B cell (primary cell): Measurements from ENCODE around the gene UNC119. TPM values are rescaled to one million over a fixed set of nuclear protein-coding genes. Genes with fewer than 3 reads are reported as not detected.

Experiments used
- ATAC-seq: fragments of 200-7000 bp; cut with Tn5 transposase; one replicate; pipeline ENCODE4 v1.10.0; 2021; ENCODE audit warnings: low read depth, mild to moderate bottlenecking, moderate number of reproducible peaks, moderate library complexity
- CTCF ChIA-PET: fragments of 350-600 bp; sonication (Branson Sonifier 250); formaldehyde crosslinking; loops from one replicate; lab custom pipeline; 2021; ENCODE audit warnings: antibody characterized with exemption, inconsistent platforms; lab: Charles Lee
- POLR2A ChIA-PET: fragments of 350-600 bp; sonication (Branson Sonifier 250); formaldehyde crosslinking; loops from one replicate; lab custom pipeline; 2021; ENCODE audit warnings: antibody characterized with exemption; lab: Charles Lee
- DNase-seq: peaks from one replicate; pipeline ENCODE4 v3.0.0; 2013
- H2AFZ ChIP-seq: 2 replicates; pipeline ENCODE4 v1.6.1; 2012; ENCODE audit warnings: mild to moderate bottlenecking, low read depth, low read length; ENCODE audit not compliant: insufficient read depth, poor library complexity, severe bottlenecking
- H3K27ac ChIP-seq, 2 donors: 1 replicate in 1 of 2; 2 replicates in 1 of 2; pipeline ENCODE4 v1.5.1; 2012 to 2013; ENCODE audit warnings: low read length in 2 of 2, mild to moderate bottlenecking in 2 of 2, moderate library complexity in 1 of 2
- H3K27me3 ChIP-seq, 4 experiments: fragments of 200-600 bp in 1 of 4; sonication (generic) in 1 of 4; replicated peaks in 1 of 4; 1 replicate in 2 of 4; 2 replicates in 2 of 4; pipeline versions ENCODE4 v1.6.1 to v1.7.0; 2013 to 2016; ENCODE audit warnings: low read length in 3 of 4, mild to moderate bottlenecking in 2 of 4, mixed read lengths in 1 of 4, moderate library complexity in 1 of 4; ENCODE audit not compliant: insufficient read depth in 4 of 4, control insufficient read depth in 3 of 4; ENCODE audit errors: control extremely low read depth in 1 of 4
- H3K36me3 ChIP-seq, 2 experiments: replicated peaks in 1 of 2; 1 replicate in 1 of 2; 2 replicates in 1 of 2; pipeline versions ENCODE4 v1.6.1 to v1.7.1; 2013; ENCODE audit warnings: low read length in 1 of 2; ENCODE audit not compliant: insufficient read depth in 2 of 2, control insufficient read depth in 1 of 2; ENCODE audit errors: control extremely low read depth in 1 of 2, extremely low read depth in 1 of 2
- H3K4me1 ChIP-seq, 2 donors: fragments of 200-600 bp in 1 of 2; sonication (generic) in 1 of 2; 1 replicate in 1 of 2; 2 replicates in 1 of 2; pipeline versions ENCODE4 v1.5.1 to v1.6.1; 2013 to 2017; ENCODE audit warnings: low read length in 2 of 2; ENCODE audit not compliant: control insufficient read depth in 2 of 2, insufficient read depth in 2 of 2
- H3K4me2 ChIP-seq: replicated peaks from 2 replicates; pipeline ENCODE3; 2012; ENCODE audit warnings: mild to moderate bottlenecking, low read depth, low read length; ENCODE audit not compliant: poor library complexity, severe bottlenecking
- H3K4me3 ChIP-seq, 5 experiments: fragments of 200-600 bp in 1 of 5; sonication (generic) in 1 of 5; 1 replicate in 3 of 5; 2 replicates in 2 of 5; pipeline versions ENCODE4 v1.5.1 to v1.7.0; 2011 to 2016; ENCODE audit warnings: low read length in 4 of 5, mild to moderate bottlenecking in 4 of 5, low read depth in 2 of 5, control low read depth in 1 of 5, moderate library complexity in 1 of 5; ENCODE audit not compliant: insufficient read depth in 1 of 5; ENCODE audit errors: control extremely low read depth in 1 of 5, extremely low read depth in 1 of 5
- H3K79me2 ChIP-seq: fragments of 200-600 bp; sonication (generic); one replicate; pipeline ENCODE4 v1.6.0; 2016; ENCODE audit warnings: low read length; ENCODE audit not compliant: control insufficient read depth, insufficient read depth
- H3K9ac ChIP-seq: fragments of 200-600 bp; sonication (generic); 2 replicates; pipeline ENCODE4 v1.6.1; 2017; ENCODE audit warnings: mild to moderate bottlenecking, low read length, moderate library complexity
- H3K9me3 ChIP-seq, 3 donors: one replicate each; pipeline versions ENCODE4 v1.6.1 to v1.7.1; 2013; ENCODE audit warnings: low read length in 2 of 3; ENCODE audit not compliant: control insufficient read depth in 2 of 3, insufficient read depth in 1 of 3; ENCODE audit errors: control extremely low read depth in 1 of 3
- H4K20me1 ChIP-seq: 2 replicates; pipeline ENCODE4 v1.6.0; 2012; ENCODE audit warnings: mild to moderate bottlenecking, low read length; ENCODE audit not compliant: insufficient read depth, control insufficient read depth, poor library complexity, severe bottlenecking
- H3K27ac Mint-ChIP-seq: one replicate; pipeline ENCODE4 v1.8.0; 2021; ENCODE audit warnings: mixed read lengths
- H3K27me3 Mint-ChIP-seq: one replicate; pipeline ENCODE4 v1.8.0; 2021; ENCODE audit warnings: mixed read lengths
- H3K4me1 Mint-ChIP-seq: one replicate; pipeline ENCODE4 v1.8.0; 2021; ENCODE audit warnings: mixed read lengths
- H3K4me3 Mint-ChIP-seq: one replicate; pipeline ENCODE4 v1.8.0; 2021; ENCODE audit warnings: mixed read lengths
- H3K9me3 Mint-ChIP-seq: one replicate; pipeline ENCODE4 v1.8.0; 2022; ENCODE audit warnings: mixed read lengths; ENCODE audit not compliant: insufficient read depth
- CTCF ChIP-seq: fragments of 200-600 bp; IDR thresholded peaks from one replicate; pipeline ENCODE4 v1.8.0; 2022; ENCODE audit warnings: antibody characterized with exemption, mild to moderate bottlenecking
- EZH2 ChIP-seq: IDR thresholded peaks from 2 replicates; pipeline ENCODE4 v1.6.1; 2012; ENCODE audit warnings: borderline replicate concordance, low read depth, mild to moderate bottlenecking, moderate library complexity, low read length; ENCODE audit not compliant: insufficient read depth, poor library complexity, severe bottlenecking
- WGBS: methylation state at CpG from one replicate; pipeline ENCODE4 v1.1.5; 2013; ENCODE audit warnings: missing lambda C conversion rate; ENCODE audit not compliant: insufficient coverage; 5-methylcytosine and 5-hydroxymethylcytosine counted together
- intact Hi-C: fragments of 100-400 bp; cut with micrococcal nuclease; formaldehyde crosslinking; loops from one replicate; pipeline ENCODE4 v1.10.0; 2022
- polyA plus RNA-seq: library from polyadenylated mRNA; depleted of rRNA; stranded (reverse); fragments of >200 nt; gene quantifications from 2 replicates; pipeline ENCODE4 v1.2.3, GENCODE V29; 2012
- total RNA-seq, 2 donors: library from RNA; stranded (reverse); fragments of 120-200 nt in 1 of 2; gene quantifications; 1 replicate in 1 of 2; 2 replicates in 1 of 2; pipeline versions ENCODE4 v1.2.3 to v1.2.4, GENCODE V29; 2013 to 2022

Gene UNC119
- total and polyA plus RNA-seq, 2 donors (not counting 1 experiment from before 2014, with no cell fraction given) = 75.3 to 174 TPM

DNA sequence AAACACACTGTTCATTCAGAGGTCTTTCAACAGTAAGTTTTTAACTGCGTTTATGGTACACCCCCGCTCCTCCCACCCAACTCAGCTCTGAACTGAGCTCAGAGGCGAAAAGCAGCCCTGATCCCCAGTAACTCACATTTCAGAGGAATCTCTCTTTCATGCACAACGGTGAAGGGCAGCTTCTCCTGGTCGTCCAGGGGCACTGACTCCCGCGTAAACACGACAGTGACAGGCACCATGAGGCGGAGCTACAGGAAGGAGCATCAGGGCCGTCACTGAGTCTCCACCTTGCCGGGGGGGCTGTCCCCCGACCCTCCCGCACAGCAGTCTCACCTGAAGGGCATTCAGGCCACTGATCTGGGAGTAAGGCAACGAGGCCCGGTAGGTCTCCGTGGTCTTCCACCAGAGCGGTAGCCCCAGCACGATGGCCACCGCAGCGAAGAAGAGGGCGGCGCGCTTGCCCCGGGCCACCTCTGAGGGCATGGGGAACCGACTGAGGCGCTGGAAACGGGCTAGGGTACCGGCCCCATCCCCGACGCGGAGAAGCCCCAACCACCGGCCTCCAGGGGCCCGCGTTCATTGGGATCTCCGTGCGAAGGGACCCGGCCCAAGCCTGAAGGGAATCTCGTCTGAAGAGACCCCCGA lies 18.4 kb upstream of the UNC119 start:
- Histone ChIP-seq H4K20me1 (peaks cover 18% of the 10 kb centered on the region), H3K4me3 (peak overlapping the region; percentile 69 to 99 (median 86)), H3K9me3 (no peaks in the 10 kb centered on the region), H2AFZ (peak overlapping the region; percentile 95), H3K27me3 (no peaks in the 10 kb centered on the region), H3K27ac (peak overlapping the region; percentile 74 to 80), H3K36me3 (peaks cover 0 to 6% of the 10 kb centered on the region in 2 experiments), H3K79me2 (peaks cover 63% of the 10 kb centered on the region), H3K4me1 (peaks cover 44 to 65% of the 10 kb centered on the region in 2 donors), H3K4me2 (peak overlapping the region; percentile 87), H3K9ac (peak overlapping the region; percentile 94)
- TF ChIP-seq CTCF = no peak
- TF ChIP-seq EZH2 = no peak
- ChIA-PET POLR2A (interaction anchor here (0.8 to 2.3 kb wide), 5 partner anchors 19 to 381 kb away, joined by 3 to 14 read pairs (median 4); partner anchors contain the start of genes BLTP2, PHF12 and UNC119), CTCF (interaction anchor here (0.7 to 3.3 kb wide), 7 partner anchors 17 to 156 kb away, joined by 3 to 31 read pairs (median 4); no protein-coding TSS in a partner anchor)
- H3K27ac Mint-ChIP-seq = peak overlapping the region; percentile 93
- no peaks in the 10 kb centered on the region for H3K27me3 Mint-ChIP-seq
- H3K9me3 Mint-ChIP-seq = no peaks in the 10 kb centered on the region
- peak; percentile 9 for ATAC-seq
- peak; percentile 58 for DNase-seq
- peaks cover 54% of the 10 kb centered on the region for H3K4me1 Mint-ChIP-seq
- WGBS = under 1% methylated on average over 39 of the region's 39 CpGs
- intact Hi-C loops = loop anchor here (1.0 to 10.0 kb wide), 4 partner anchors 19 to 234 kb away; partner anchors contain the start of genes IFT20, PROCA1, RAB34 and RPL23A
- H3K4me3 Mint-ChIP-seq = peak overlapping the region; percentile 95

- Histone ChIP-seq H3K9me3 (no peaks in the 10 kb centered on the region), H4K20me1 (peaks cover 22% of the 10 kb centered on the region), H3K79me2 (peaks cover 63% of the 10 kb centered on the region), H3K36me3 (peaks cover 0 to 9% of the 10 kb centered on the region in 2 experiments), H3K27ac (no peak overlapping the region), H3K9ac (no peak overlapping the region), H3K4me1 (peaks cover 42 to 65% of the 10 kb centered on the region in 2 donors), H2AFZ (no peak overlapping the region), H3K27me3 (no peaks in the 10 kb centered on the region), H3K4me2 (peak overlapping the region; percentile 87), H3K4me3 (no peak overlapping the region)
- H3K9me3 Mint-ChIP-seq = no peaks in the 10 kb centered on the region
- CTCF ChIA-PET = interaction anchor here (0.7 to 1.4 kb wide), 2 partner anchors 17 to 44 kb away, joined by 3 to 4 read pairs; no protein-coding TSS in a partner anchor
- no CpG with 5 or more reads among the region's 1 CpG for WGBS
- no peaks in the 10 kb centered on the region for H3K27me3 Mint-ChIP-seq
- POLR2A ChIA-PET = interaction anchor here (0.7 to 2.3 kb wide), 2 partner anchors 18 to 30 kb away, joined by 9 to 14 read pairs; partner anchors contain the start of gene UNC119
- DNase-seq (no peak), ATAC-seq (no peak)
- peak overlapping the region; percentile 59 for H3K4me3 Mint-ChIP-seq
- intact Hi-C loops = no loop called here
- peaks cover 59% of the 10 kb centered on the region for H3K4me1 Mint-ChIP-seq
- TF ChIP-seq CTCF (no peak), EZH2 (no peak)
- H3K27ac Mint-ChIP-seq = peak overlapping the region; percentile 42
These were observed 17.0 kb upstream of the UNC119 start for GRCh38 chr17:28569446-28569845.
